DND-41 (cell line): ENCODE results near the gene NOL7.

ENCODE experiments used
- ATAC-seq: fragments of 200-7000 bp; cut with Tn5 transposase; 3 replicates; pipeline ENCODE4 v1.9.1; 2021; ENCODE audit warnings: low read depth; ENCODE audit not compliant: insufficient read depth
- DNase-seq: peaks from one replicate; pipeline ENCODE4 v3.0.0-alpha.2; 2020
- H2AFZ ChIP-seq: 2 replicates; pipeline ENCODE4 v1.6.0; 2012; ENCODE audit warnings: low read depth, low read length
- H3K27ac ChIP-seq: 2 replicates; pipeline ENCODE4 v1.5.1; 2012; ENCODE audit warnings: low read length, inconsistent platforms
- H3K27me3 ChIP-seq: fragments of 200-600 bp; sonication (generic); 2 replicates; pipeline ENCODE4 v1.6.0; 2012; ENCODE audit warnings: low read length, mild to moderate bottlenecking, inconsistent platforms; ENCODE audit not compliant: insufficient read depth, poor library complexity
- H3K36me3 ChIP-seq: 2 replicates; pipeline ENCODE4 v1.5.1; 2012; ENCODE audit warnings: low read length, inconsistent platforms; ENCODE audit not compliant: insufficient read depth
- H3K4me1 ChIP-seq: 2 replicates; pipeline ENCODE4 v1.5.1; 2012; ENCODE audit warnings: mild to moderate bottlenecking, low read length; ENCODE audit not compliant: insufficient read depth
- H3K4me2 ChIP-seq: 2 replicates; pipeline ENCODE4 v1.6.0; 2012; ENCODE audit warnings: mild to moderate bottlenecking, moderate library complexity, low read length, inconsistent platforms; ENCODE audit not compliant: insufficient read depth
- H3K4me3 ChIP-seq, 2 experiments: fragments of 200-600 bp in 1 of 2; shearing (Covaris generic) in 1 of 2; 2 replicates each; pipeline ENCODE4 v1.5.1; 2012 to 2016; ENCODE audit warnings: inconsistent platforms in 2 of 2, low read length in 2 of 2, mild to moderate bottlenecking in 2 of 2, low read depth in 1 of 2, moderate library complexity in 1 of 2
- H3K79me2 ChIP-seq: 2 replicates; pipeline ENCODE4 v1.6.0; 2012; ENCODE audit warnings: low read length, inconsistent platforms; ENCODE audit not compliant: insufficient read depth
- H3K9ac ChIP-seq: 2 replicates; pipeline ENCODE4 v1.6.0; 2012; ENCODE audit warnings: low read depth, mild to moderate bottlenecking, inconsistent platforms, low read length, moderate library complexity
- H3K9me3 ChIP-seq: 2 replicates; pipeline ENCODE4 v1.5.1; 2012; ENCODE audit warnings: low read length, moderate library complexity, mild to moderate bottlenecking, inconsistent platforms; ENCODE audit not compliant: insufficient read depth, severe bottlenecking
- H4K20me1 ChIP-seq: 2 replicates; pipeline ENCODE4 v1.6.0; 2012; ENCODE audit warnings: low read length; ENCODE audit not compliant: insufficient read depth
- EZH2 ChIP-seq: IDR thresholded peaks from 3 replicates; pipeline ENCODE4 v1.6.1; 2012; ENCODE audit warnings: borderline replicate concordance, low read depth, mild to moderate bottlenecking, moderate library complexity, low read length, inconsistent platforms; ENCODE audit not compliant: severe bottlenecking
- TF ChIP-seq, protein P1 (sequence below): IDR thresholded peaks from 2 replicates; pipeline ENCODE4 v1.5.1; 2012; ENCODE audit warnings: borderline replicate concordance, low read length, moderate library complexity, mild to moderate bottlenecking; ENCODE audit not compliant: poor library complexity, severe bottlenecking; ENCODE audit errors: extremely low read depth

The NOL7 gene

DNA sequence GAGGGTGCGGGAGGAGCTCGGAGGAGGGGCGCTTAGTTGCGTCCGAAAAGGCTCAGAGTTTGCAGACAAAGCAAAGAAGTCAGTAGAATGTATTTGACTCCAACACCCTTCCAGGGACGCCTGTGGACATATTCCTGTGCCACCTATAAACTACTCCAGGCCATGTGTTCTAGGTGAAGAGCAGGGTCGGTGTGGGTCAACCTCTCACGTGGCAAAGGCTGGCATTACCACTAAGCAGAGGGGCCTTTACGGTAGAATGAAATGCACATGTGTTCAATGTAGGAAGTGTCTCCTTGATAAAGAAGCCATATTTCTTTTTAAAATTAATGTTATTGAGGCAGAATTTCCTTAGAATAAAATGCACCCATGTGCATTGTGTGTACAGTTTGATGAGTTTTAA lies 25.3 kb upstream of the NOL7 start:
- no peaks in the 10 kb centered on the region for H3K27me3 ChIP-seq
- no peak overlapping the region for H3K4me2 ChIP-seq
- no peak overlapping the region for H3K27ac ChIP-seq
- no peaks in the 10 kb centered on the region for H3K79me2 ChIP-seq
- TF ChIP-seq, protein P1, sequence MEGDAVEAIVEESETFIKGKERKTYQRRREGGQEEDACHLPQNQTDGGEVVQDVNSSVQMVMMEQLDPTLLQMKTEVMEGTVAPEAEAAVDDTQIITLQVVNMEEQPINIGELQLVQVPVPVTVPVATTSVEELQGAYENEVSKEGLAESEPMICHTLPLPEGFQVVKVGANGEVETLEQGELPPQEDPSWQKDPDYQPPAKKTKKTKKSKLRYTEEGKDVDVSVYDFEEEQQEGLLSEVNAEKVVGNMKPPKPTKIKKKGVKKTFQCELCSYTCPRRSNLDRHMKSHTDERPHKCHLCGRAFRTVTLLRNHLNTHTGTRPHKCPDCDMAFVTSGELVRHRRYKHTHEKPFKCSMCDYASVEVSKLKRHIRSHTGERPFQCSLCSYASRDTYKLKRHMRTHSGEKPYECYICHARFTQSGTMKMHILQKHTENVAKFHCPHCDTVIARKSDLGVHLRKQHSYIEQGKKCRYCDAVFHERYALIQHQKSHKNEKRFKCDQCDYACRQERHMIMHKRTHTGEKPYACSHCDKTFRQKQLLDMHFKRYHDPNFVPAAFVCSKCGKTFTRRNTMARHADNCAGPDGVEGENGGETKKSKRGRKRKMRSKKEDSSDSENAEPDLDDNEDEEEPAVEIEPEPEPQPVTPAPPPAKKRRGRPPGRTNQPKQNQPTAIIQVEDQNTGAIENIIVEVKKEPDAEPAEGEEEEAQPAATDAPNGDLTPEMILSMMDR, result no peak
- TF ChIP-seq EZH2, result no peak
- no peak overlapping the region for H3K4me3 ChIP-seq
- no peak for ATAC-seq
- H3K36me3 ChIP-seq, result peaks cover 10% of the 10 kb centered on the region
- H3K9ac ChIP-seq, result no peak overlapping the region
- H2AFZ ChIP-seq, result no peak overlapping the region
- no peak for DNase-seq
- H4K20me1 ChIP-seq, result no peaks in the 10 kb centered on the region; the same call in 1 of the 2 replicates
- no peaks in the 10 kb centered on the region for H3K4me1 ChIP-seq
- no peaks in the 10 kb centered on the region for H3K9me3 ChIP-seq

DNA sequence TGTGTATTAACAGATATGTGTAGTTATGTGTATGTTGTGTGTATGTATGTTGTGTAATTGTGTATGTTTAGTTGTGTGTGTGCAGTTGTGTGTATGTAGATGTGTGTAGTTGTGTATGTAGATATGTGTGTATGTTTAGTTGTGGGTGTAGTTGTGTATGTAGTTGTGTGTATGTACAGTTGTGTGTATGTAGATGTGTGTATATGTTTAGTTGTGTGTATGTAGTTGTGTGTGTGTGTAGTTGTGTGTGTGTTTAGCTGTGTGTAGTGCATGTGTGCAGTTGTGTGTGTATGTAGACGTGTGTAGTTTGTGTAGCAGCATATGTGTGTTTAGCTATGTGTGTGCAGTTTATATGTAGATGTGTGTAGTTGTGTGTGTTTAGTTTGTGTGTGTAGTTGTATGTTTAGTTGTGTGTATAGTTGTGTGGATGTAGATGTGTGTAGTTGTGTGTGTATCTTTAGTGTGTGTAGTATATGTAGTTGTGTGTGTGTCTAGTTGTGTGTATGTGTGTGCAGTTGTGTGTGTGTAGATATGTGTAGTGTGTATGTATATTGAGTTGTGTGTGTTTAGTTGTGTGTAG lies 24.5 kb upstream of the NOL7 start:
- no peak for ATAC-seq
- Histone ChIP-seq H2AFZ (no peak overlapping the region), H3K4me3 (no peak overlapping the region), H3K36me3 (peaks cover 10% of the 10 kb centered on the region), H3K27me3 (no peaks in the 10 kb centered on the region), H3K79me2 (no peaks in the 10 kb centered on the region), H3K27ac (no peak overlapping the region), H3K9me3 (no peaks in the 10 kb centered on the region), H3K4me2 (no peak overlapping the region), H3K4me1 (no peaks in the 10 kb centered on the region), H3K9ac (no peak overlapping the region), H4K20me1 (no peaks in the 10 kb centered on the region; the same call in 1 of the 2 replicates)
- TF ChIP-seq, protein P1, result no peak
- TF ChIP-seq EZH2, result no peak
- no peak for DNase-seq

DNA sequence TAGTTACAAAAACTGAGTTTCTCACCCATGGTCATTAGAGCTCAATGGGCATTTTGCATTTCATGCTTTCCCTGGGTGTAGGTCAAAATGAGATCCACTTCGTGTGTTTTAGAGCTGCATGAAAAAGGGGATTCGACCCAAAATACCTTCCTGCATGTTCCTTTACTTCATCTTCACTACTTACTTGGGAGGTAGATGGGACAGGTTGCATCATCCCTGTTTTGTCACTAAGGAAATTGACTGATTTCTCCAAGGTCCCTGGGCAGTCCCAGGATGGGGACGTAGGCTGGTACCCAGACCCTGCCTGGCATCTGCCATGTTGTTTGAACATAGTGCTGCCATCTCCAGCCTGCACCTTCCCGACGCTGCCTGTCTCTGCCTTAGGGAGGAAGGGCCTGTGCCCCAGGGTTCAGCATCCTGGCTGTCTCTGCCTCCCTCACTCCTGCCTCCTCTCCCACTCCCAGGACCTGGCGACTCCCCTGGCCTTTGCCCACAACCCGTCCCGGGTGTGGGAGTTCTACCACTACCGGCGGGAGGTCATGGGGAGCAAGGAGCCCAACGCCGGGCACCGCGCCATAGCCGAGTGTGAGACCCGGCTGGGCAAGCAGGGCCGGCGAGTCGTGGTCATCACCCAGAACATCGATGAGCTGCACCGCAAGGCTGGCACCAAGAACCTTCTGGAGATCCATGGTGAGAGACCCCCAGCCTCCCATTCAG lies 23.8 kb upstream of the NOL7 start:
- Histone ChIP-seq H3K4me1 (no peaks in the 10 kb centered on the region), H4K20me1 (no peaks in the 10 kb centered on the region; the same call in 1 of the 2 replicates), H3K4me3 (no peak overlapping the region), H3K4me2 (no peak overlapping the region), H3K9me3 (no peaks in the 10 kb centered on the region), H3K9ac (no peak overlapping the region), H2AFZ (no peak overlapping the region), H3K36me3 (peaks cover 12% of the 10 kb centered on the region), H3K79me2 (no peaks in the 10 kb centered on the region), H3K27ac (no peak overlapping the region), H3K27me3 (no peaks in the 10 kb centered on the region)
- DNase-seq (no peak), ATAC-seq (no peak)
- no peak for TF ChIP-seq EZH2
- TF ChIP-seq, protein P1, result no peak
